Measurements from ENCODE around the gene KMT2B.
"Not testable (repeated sequence)": the region's sequence is repeated elsewhere in the genome, so short reads cannot be mapped to it uniquely, and the experiment has no call there.

KMT2B gene

DNA sequence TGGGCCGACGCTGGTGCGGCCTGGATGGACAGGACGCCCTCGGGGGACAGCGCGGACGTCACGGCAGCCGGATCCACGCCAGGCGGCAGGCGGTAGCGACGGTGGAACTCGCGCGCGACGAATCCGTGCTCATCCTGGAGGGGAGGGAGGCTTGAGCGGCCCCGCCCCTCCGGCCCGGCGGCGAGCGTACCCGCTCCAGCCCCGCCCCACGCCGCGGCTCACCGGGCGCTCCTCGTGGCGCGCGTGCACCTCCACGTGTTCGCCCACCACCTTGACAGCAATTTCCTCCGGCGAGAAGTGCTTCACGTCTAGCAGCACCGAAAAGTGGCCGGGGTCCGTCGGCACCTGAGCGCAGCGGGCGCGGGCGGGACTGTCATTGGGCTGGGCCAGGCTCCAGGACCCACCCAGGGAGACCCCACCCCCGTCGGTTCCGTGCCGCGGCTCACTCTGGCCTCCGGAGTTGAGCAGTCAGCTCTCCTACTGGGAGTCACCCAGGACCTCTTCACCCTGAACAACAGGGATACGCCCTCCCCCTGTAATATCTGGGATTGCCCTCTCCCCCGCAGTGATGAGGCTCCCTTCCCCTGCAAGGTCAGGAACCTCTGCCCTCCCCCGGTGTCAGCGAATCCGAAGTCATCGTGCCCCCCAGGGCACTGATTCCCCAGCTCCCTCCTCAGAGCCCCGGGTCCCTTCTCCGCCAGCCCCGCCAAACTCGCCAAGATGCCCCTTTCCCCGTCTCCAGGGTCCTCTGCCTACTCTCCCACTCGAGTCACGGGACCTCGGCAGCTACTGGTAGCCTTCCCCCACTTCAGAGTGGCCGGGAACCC, 38.0 kb downstream of the KMT2B start:
- DNase-seq (ENCODE audit: low read depth in 2 of 2): peak in 1 of 2 donors; percentile 45

DNA sequence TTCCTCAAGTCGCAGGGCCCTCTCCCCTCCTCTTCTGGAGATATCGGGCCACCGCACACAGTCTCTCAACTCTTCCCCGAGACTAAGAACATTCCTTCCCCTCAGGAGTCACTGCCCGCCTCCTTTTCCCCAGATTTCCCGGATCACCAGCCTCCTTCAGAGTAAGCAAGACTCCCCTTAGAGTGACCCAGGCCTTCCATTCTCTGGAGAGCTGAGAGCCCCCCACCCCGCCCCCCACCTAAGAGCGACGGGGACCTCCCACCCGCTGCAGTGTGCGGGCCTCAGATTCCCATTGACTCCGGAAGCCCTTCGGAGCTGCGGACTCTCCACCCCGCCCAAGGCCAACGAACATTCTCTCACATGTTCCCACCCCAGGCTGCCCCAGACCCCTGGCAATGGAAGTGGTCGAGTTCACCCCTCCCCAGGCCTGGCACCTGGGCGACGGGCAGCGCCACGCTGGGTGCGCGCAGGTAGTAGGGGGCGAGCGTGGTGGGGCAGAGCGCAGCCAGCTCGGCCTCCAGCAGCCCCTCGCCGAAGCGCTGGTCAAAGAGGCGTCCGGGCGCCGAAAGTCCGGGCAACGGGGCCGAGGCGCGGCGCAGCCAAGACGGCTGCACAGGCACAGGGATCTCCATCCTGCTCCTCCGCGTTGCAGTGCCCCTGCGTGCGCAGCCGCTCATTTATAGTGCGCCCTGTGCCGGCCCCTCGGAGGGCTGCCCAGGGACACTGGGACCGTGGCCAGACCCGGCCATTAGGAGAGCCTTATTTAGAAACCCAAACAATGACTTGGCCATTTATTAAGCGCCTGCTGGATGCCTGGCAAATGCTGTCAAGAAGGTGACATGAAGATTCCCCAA, 38.8 kb downstream of the KMT2B start, which contains the start of gene HSPB6:
TSS of gene HSPB6 (minus strand) at position 653 of the 854 bp plus-strand sequence. CDS start at position 632, 21 bp downstream.
- DNase-seq (ENCODE audit: low read depth in 2 of 2): no peak

DNA sequence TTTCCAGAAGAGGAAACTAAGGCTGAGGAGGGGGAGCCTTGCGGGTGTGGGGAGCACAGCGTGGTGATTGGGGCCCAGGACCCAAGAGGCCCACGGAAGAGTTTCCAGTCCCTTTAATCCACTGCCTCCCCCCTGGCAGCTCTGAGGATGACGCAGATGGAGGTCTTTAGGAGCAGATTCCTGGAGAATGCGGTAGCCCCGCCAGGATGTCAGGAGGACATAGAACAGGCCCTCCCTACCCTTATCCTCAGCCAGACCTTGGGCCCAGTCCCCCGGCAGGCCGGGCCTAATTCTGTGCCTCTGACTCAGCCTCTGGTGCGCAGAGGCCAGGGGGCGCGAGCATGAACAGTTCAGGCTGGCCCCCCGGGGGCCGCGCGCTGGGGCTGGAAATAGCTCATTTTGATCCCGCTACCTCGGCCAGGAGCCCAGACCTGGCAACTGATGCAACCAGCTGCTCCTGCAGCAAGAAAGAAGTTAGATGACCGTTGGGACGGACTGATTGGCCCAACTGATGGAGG, 39.5 kb downstream of the KMT2B start:
- DNase-seq (ENCODE audit: low read depth in 2 of 2): no peak

DNA sequence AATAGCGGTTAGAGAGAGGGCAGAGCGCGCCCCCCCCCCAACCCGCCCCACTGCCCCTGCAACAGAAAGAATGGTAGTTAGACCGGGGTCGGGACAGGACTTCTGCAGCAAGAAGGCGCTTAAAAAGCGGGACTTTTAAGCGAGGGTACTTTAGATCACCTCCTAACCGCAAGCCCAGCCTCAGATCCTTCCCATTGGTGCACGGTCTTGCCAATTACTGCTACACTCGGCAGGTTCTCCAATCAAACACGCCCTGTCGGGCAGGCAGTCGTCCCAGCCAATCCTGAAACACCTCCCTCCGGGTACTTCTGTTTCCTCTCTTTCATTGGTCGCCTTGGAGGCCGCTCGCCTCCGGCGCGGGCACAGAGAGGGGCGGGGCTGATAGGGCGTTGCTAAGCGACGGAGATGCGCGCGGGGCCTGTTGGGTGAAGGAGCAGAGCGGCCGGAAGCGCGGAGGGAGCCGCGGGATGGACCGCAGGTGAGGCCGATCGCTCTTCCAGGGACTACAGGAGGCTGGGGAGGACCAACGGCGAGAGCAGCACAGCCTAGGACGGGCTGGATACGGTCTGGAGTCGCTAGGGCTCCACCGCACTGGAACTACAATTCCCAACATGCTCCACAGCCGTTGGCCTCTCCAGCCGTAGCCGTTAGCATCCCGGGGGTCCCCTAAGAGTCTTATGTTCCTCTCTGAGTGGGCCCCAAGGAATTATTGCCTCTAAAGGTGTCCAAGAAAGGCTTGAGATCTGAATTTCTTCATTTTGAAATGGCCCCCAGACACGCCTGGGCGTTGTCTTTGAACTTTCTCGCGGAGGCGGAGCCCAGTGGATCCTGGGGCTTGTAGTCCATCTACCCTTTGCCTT, 40.2 kb downstream of the KMT2B start, which contains the start of gene PROSER3:
TSS of gene PROSER3 (plus strand) at position 428 of the 860 bp plus-strand sequence. CDS start at position 468, 40 bp downstream.
- DNase-seq (ENCODE audit: low read depth in 2 of 2): peak; percentile 94 to 98

DNA sequence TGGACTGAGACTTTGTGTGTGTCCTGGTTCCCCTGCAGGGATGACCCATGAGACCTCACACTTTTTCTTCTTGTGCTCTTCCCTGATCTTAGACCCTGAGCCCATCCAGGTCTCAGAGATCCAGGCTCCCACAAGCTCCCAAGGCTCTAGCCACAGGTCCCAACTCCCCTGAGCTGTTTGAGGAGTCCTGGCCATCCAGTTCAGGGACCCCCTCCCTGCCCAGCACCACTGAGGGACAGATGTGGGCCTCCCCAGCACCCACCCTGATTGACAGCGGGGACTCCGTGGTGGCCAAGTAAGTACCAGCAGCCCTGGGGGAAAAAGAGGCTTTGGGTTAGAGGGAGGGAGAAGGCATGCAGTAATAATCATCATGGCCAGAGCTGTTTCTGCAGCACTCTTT, 41.9 kb downstream of the KMT2B start:
- no peak for DNase-seq (ENCODE audit: low read depth in 2 of 2)

DNA sequence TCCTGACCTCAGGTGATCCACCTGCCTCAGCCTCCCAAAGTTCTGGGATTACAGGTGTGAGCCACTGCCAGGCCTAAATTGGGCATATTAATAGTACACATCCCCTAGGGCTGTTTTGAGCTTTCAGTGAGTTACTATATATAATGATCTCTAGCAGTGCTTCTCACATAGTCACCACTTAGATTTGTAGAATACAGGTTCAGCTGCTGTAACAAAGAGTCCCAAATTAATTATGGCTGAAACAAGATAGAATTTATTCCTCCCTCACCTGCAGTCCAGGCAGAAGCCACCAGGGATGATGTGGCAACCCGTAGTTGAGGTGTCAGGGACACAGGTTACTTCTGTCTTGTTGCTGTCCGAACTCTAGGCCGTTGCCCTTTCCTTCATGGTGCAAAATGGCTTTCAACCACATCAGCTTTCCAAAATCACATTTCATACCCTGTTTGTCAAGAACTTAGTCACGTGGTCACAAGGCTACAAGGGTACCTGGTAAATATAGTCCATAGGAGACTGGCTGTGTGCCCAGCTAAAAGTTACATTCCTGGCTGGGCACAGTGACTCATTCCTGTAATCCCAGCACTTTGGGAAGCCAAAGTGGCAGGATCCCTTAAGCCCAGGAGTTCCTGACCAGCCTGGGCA, 43.0 kb downstream of the KMT2B start:
- DNase-seq (ENCODE audit: low read depth in 2 of 2): no peak

DNA sequence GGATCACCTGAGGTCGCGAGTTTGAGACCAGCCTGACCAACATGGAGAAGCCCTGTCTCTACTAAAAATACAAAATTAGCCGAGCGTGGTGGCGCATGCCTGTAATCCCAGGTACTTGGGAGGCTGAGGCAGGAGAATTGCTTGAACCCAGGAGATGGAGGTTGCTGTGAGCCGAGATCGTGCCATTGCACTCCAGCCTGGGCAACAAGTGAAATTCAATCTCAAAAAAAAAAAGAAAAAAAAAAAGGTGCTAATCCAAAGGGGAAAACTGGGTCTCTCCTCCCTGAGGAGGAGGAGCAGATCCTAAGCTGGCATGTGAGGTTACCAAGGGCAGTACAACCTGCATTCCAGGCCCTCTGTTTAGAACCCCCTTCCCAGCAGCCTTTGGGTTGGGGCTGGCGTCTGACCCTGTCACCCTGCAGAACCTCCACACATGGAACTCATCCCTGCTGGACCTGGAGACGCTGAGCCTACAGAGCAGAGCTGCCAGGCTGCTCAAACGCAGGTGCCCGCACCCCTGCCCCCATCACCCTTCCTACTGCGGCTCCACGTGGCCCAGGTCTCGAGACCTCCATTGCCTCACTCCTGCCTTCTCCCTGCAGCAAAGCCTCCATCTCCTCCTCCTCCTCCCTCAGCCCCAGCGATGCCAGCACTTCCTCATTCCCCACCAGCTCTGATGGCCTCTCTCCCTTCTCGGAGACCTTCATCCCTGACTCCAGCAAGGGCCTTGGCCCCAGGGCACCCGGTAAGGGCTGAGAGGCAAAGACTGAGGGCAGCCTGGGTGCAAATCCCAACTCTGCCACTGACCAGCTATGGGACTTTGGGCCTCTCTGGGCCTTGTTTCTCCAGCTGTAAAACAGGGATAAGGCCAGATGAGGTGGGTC, 46.9 kb downstream of the KMT2B start:
- no peak for DNase-seq (ENCODE audit: low read depth in 2 of 2)

DNA sequence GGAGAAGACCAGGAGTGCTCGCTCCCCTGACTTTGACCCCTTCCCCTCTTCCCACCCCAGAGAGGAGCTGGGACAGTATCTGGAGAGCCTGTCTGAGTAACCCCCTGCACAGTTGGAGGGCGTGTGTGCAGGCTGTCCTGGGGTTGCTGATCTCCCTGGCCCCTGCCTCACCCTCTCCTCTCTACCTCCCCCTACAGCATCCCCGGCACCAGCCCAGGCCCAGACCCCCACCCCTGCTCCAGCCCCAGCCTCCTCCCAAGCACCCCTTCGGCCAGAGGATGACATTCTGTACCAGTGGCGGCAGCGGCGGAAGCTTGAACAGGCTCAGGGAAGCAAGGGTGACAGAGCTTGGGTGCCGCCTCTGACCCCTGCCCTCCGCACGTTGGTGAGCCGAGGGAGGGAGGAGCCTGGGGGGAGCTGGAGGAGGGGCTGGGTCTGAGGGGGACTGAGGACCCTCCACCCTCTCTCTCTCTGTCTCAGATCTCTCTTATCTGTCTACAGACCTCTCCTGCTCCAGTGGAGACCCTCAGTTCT, 48.8 kb downstream of the KMT2B start:
- no peak for DNase-seq (ENCODE audit: low read depth in 2 of 2)

DNA sequence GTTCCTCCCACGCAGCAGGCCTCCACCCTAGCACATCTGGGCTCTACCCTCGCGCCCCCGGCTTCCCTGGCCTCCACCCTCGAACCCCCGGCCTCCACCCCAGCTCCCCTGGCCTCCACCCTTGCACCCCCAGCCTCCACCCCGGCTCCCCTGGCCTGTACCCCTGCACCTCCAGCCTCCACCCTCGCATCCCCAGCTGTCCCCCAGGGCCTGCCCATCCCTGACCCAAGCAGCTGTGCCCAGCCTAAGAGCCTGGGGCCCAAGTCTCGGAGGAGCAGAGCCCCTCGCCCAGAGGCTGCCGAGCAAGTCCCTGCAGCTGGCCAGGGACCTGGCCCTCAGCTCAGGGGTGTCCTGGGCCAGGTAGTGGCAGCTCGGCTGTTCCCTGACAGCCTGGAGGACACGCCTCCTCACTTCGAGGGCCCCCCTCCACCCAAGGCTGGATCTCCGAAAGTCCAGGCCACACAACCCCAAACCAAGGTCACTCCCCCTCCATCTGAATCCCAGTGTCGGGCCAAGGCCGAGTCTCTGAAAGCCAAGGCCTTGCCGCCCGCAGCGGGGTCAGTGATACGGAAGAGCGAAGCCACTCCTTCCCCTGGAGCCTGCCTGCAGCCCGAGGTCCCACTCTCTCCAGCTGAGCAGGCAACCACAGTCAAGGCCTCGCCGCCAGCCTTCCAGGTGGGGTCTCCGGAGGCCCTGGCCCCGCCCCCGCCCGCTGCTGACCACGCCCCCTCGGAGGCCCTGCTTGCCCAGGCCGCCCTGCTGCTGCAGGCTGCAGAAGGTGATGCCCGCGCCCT, 49.7 kb downstream of the KMT2B start:
- no peak for DNase-seq (ENCODE audit: low read depth in 2 of 2)

DNA sequence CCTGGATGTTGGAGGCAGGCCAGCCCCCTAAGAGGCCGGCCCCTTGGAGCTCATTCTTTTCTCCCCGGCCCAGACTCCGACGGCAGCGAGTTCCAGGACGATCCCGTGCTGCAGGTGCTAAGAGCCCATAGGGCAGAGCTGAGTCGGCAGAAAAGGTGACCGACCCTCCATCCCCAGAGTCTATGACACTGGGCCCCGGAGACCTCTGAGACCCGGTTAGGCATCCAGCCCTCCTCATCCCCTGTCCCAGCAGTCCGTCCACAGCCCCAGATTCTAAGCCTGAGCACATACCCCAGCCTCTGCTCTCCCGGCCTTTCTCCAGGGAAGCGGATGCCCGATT, 50.2 kb downstream of the KMT2B start:
- no peak for DNase-seq (ENCODE audit: low read depth in 2 of 2)

DNA sequence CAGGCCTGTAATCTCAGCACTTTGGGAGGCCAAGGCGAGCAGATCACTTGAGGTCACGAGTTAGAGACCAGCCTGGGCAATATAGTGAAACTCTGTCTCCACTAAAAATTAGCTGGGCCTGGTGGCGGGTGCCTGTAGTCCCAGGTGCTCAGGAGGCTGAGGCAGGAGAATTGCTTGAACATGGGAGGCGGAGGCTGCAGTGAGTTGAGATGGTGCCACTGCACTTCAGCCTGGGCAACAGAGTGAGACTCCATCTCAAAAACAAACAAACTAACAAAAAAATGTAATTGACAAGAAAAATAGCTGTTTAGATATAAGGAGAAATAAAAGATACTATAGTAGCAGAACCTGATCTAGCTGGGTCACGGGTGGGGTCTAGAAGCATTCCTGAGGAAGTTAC, 54.6 kb downstream of the KMT2B start:
- not testable (repeated sequence) for DNase-seq (ENCODE audit: low read depth in 2 of 2)

DNA sequence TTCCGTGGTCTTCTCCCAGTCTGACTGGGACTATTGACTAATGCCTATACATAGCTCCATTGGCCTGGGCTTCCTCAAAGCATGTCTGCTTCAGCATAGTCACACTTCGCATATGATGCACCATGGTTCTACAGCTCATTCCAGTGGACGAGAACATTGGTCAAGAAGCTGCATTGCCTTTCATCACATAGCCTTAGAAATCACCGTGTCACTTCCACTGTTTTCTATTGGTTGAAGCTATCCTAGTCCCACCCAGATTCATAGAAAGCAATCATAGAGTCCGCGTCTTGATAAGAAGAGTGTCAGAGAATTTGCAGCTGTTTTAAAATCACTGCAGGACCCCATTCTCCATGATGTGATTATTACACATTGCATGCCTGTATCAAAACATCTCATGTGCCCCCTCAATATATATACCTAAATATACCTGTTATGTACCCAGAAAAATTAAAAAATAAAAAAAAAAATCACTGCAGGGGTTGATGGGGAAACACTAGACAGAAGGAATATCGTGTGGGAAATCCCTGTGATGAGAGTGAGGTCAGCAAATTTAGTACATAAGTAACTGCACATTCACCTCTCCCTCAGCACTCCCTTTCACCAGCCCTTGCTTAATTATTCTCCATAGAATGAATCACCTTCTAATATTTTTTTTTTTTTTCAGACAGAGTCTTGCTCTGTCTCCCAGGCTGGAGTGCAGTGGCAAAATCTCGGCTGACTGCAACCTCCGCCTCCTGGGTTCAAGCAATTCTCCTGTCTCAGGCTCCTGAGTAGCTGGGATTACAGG, 55.4 kb downstream of the KMT2B start:
- DNase-seq (ENCODE audit: low read depth in 2 of 2): no peak

DNA sequence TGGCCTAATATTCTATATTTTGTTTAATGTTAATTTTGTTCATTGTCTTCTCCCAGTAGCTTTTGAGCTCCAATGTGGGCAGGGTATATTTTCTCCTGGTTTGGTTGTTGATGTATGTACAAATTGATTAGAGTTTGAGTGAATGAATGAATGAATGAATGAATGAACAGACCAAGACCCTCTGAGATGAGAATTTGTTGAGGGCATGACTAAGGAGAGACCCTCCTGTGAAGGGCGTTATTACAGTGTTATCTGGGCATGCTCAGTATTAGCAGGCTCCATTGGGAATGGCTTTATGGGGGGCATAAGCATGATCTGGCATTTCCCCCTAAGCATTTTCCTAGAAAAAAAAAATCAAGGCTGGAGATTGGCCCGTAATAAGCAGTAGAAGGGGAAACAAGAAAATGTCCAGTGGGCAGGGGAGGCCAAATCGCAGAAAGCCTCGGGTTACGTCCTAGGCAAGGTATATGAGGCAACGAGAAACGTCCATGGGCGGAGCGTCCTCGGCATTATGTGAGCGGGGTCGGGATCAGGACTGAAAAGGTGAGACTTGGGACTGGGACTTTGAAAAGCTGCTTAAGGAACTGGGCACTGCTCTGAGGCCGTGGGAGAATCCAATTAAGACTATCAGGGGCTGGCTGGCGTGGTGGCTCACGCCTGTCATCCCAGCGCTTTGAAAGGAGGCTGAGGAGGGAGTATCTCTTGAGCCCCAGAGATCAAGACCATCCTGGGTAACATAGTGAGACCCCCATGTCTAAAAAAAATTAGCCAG, 56.7 kb downstream of the KMT2B start:
- no peak for DNase-seq (ENCODE audit: low read depth in 2 of 2)

DNA sequence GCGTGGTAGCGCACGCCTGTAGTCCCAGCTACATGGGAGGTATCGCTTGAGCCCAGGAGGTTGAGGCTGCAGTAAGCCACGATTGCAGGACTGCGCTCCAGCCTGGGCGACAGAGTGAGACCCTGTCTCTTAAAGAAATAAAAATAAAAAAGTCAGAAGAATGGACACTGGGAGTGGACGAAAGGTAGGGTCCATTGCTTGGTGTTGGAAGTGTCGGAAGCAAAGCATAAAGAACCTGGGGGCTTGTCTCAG, 57.2 kb downstream of the KMT2B start:
- no peak for DNase-seq (ENCODE audit: low read depth in 2 of 2)

DNA sequence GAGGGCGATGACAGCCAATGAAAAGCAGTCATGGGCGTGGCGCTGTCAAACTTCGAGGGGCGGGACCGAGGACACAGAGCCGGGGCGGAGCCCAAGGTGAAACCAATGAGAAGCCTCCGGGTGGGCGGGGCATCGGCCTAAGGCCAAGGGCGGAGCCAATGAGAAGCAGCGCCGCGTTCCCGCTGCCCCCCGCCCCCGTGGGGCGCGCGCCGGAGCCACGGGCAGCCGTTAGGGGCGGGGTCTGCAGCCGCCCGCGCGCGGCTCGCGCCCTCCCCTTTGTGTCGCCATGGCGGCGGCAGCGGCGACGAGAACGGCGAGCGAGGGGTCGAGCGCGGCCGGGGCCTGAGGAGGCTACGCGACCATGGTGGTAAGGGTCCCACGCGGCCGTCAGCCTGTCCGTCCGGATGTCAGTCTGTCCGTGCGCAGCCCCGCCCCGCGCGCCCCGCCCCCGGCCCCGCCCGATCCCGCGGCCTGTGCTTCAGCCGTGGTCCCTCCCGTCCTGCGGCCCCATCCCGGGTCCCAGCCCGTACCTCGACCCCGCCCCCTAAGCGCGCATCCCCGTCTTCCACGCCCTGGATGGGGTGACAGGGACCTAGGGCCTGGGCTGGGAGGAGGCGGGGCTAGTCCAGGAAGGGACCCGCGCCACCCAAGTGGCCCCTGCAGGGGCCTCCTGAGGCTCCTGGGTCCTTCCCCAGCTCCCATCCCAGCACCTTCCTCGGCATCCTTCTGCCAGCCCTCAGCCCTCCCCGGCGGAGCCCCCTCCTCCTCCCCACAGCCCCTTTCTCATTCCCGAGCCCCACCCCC, 57.7 kb downstream of the KMT2B start, which contains the start of gene ARHGAP33:
TSS of gene ARHGAP33 (plus strand) at position 267 of the 804 bp plus-strand sequence. CDS start at position 362, 95 bp downstream.
- DNase-seq (ENCODE audit: low read depth in 2 of 2): peak; percentile 100

DNA sequence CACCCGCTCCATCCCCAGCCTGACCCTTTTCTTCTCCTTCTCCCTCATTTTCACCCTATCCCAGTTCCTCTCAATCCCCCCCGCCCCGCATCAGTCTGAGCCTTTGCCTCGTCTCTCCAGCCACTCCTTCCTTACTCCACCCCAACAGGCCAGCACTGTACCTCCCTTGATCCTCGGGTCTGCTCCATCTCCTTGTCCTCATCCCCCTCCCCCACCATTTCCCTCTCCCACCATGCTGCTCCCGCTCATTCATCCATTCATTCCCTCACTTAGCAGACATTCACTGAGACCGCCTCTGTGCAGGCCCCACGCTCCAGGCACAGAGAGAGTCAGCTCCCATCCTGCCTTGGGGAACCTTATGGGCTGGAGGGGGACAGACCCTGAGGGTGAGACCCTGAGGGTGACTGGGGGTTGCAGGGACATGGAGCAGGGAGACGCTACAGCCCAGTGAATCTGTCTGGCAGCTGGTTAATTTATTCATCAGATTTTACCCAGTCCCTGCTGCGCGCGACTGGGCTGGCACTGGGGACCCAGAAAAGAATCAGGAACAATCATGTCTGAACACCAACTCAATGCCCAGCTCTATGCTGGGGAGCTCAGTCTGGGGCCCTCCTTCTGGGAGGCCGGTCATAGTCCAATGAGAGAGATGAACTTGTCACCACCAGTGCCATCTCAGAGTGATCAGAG, 58.4 kb downstream of the KMT2B start:
- no peak for DNase-seq (ENCODE audit: low read depth in 2 of 2)
